Muscle of leg (tissue), 11 donors: ENCODE measurements around the gene SAG. TPM values are rescaled to one million over a fixed set of nuclear protein-coding genes. Genes with fewer than 3 reads are reported as not detected.

ENCODE experiments used
- DNase-seq: peaks from one replicate; pipeline ENCODE4 v3.0.0; 2013
- H3K27ac ChIP-seq: one replicate; pipeline ENCODE4 v1.5.1; 2013; ENCODE audit warnings: mild to moderate bottlenecking, low read length, control low read depth
- H3K27me3 ChIP-seq: one replicate; pipeline ENCODE4 v1.6.1; 2013; ENCODE audit warnings: low read length; ENCODE audit not compliant: control insufficient read depth, insufficient read depth
- H3K36me3 ChIP-seq: one replicate; pipeline ENCODE4 v1.6.1; 2013; ENCODE audit warnings: low read length; ENCODE audit not compliant: control insufficient read depth, insufficient read depth
- H3K4me1 ChIP-seq: one replicate; pipeline ENCODE4 v1.6.1; 2013; ENCODE audit warnings: low read length; ENCODE audit not compliant: control insufficient read depth, insufficient read depth
- H3K4me3 ChIP-seq: one replicate; pipeline ENCODE4 v1.5.1; 2013; ENCODE audit warnings: low read length, control low read depth
- H3K9me3 ChIP-seq: replicated peaks from 2 replicates; pipeline ENCODE4 v1.6.1; 2013; ENCODE audit warnings: low read depth, low read length; ENCODE audit not compliant: control insufficient read depth
- WGBS: methylation state at CpG from one replicate; pipeline ENCODE4 v1.1.5; 2013; ENCODE audit warnings: missing lambda C conversion rate; ENCODE audit not compliant: insufficient coverage; 5-methylcytosine and 5-hydroxymethylcytosine counted together
- polyA plus RNA-seq, 8 donors: library from polyadenylated mRNA; unstranded; fragments of 120-200 nt; gene quantifications; one replicate each; pipeline versions ENCODE4 v1.2.1 to v1.2.3, GENCODE V29; 2013; ENCODE audit warnings: inconsistent platforms in 1 of 8, low replicate concordance in 1 of 8; ENCODE audit not compliant: insufficient read length in 8 of 8, insufficient read depth in 1 of 8
- total RNA-seq: library from RNA; stranded (reverse); fragments of 120-200 nt; gene quantifications from one replicate; pipeline ENCODE4 v1.2.4, GENCODE V29; 2013

SAG gene
- total and polyA plus RNA-seq, 9 donors, result 0.04 to 0.39 (median 0.11) TPM; not detected in 1

DNA sequence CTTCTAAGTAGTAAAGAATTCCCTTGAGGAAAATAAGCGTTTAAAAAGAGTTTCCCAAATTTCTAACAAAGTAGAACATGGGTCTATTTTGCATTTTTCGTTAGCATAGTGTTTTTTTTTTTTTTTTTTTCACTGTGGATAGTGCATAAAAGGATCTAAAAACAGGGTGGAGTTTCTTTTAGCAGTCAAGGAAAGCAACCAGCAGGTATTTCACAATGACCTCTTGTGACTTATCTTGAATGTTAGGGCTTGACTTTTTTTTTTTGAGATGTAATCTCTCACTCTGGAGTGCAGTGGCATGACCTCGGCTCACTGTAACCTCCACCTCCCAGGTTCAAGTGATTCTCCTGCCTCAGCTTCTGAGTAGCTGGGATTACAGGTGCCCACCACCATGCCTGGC, 31.8 kb downstream of the SAG start:
- Histone ChIP-seq H3K27me3 (no peaks in the 10 kb centered on the region), H3K36me3 (no peaks in the 10 kb centered on the region), H3K4me1 (peaks cover under 1% of the 10 kb centered on the region), H3K9me3 (peaks cover 2% of the 10 kb centered on the region), H3K27ac (no peak overlapping the region), H3K4me3 (no peak overlapping the region)
- no peak for DNase-seq
- no CpG with 5 or more reads among the region's 3 CpGs for WGBS

DNA sequence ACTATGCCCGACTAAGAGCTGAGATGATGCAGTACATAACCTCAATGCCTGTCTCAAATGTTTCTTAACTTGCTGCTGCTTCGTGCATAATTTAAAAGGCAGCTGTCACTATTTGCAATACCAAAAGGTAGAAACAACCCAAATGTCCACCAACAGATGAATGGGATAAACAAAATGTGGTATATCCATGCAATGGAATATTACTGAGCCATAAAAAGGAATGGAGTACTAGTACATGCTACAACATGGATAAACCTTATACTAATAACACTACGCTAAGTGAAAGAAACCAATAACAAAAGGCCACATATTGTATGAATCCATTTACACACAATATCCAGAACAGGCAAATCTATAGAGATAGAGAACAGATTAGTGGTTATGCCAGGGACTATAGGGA, 33.7 kb downstream of the SAG start:
- Histone ChIP-seq H3K36me3 (no peaks in the 10 kb centered on the region), H3K4me3 (no peak overlapping the region), H3K27me3 (no peaks in the 10 kb centered on the region), H3K9me3 (peaks cover 2% of the 10 kb centered on the region), H3K4me1 (no peaks in the 10 kb centered on the region), H3K27ac (no peak overlapping the region)
- DNase-seq, result no peak
- WGBS, result no CpG with 5 or more reads among the region's 3 CpGs

DNA sequence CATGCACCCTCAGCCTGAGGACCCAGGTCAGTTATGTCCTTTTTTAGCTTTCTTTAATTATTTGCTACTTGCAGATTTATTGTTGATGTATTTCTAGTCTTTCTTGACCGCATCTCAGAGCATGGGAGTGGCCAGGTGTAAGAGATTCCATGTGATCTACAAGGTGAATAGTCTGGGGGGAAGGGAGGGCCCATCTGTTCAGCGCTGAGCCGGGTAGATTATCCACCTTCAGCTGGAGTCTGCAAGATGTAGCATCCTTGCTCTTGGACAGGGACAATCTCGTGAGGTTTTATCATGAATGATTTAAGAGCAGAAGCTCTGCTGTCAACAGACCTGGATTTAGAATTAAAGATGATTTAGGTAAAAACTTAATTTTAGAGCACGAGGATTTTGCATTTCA, 34.7 kb downstream of the SAG start:
- 63% methylated on average over 3 of the region's 5 CpGs for WGBS

DNA sequence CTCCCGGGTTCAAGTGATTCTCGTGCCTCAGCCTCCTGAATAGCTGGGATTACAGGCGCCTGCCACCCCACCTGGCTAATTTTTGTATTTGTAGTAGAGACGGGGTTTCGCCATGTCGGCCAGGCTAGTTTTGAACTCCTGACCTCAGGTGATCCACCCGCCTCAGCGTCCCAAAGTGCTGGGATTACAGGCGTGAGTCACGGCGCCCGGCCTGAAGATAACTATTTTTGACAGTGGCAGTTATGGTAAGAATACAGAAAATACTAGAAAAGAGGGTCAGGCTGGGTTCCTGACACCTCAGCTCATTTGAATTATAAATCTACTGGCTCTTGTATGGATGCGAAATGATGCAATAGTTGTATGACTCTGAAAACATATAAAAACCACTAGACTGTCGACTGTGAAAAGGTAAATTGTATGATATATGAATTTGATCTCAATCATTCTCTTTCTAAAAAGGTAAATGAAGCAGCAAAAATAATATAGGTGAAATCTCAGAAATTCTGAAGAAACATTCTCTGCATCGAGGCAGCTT, 35.6 kb downstream of the SAG start:
- Histone ChIP-seq H3K4me1 (peaks cover 2% of the 10 kb centered on the region), H3K36me3 (no peaks in the 10 kb centered on the region), H3K27me3 (peaks cover 5% of the 10 kb centered on the region), H3K27ac (no peak overlapping the region), H3K9me3 (peaks cover 2% of the 10 kb centered on the region), H3K4me3 (no peak overlapping the region)
- no peak for DNase-seq
- 80% methylated on average over 8 of the region's 15 CpGs for WGBS

More for the DNA sequence above, 34.7 kb downstream of the SAG start:
- H3K9me3 ChIP-seq, result peaks cover 2% of the 10 kb centered on the region
- H3K27me3 ChIP-seq, result no peaks in the 10 kb centered on the region
- no peaks in the 10 kb centered on the region for H3K36me3 ChIP-seq
- H3K27ac ChIP-seq, result no peak overlapping the region
- DNase-seq, result no peak
- no peak overlapping the region for H3K4me3 ChIP-seq
- no peaks in the 10 kb centered on the region for H3K4me1 ChIP-seq

DNA sequence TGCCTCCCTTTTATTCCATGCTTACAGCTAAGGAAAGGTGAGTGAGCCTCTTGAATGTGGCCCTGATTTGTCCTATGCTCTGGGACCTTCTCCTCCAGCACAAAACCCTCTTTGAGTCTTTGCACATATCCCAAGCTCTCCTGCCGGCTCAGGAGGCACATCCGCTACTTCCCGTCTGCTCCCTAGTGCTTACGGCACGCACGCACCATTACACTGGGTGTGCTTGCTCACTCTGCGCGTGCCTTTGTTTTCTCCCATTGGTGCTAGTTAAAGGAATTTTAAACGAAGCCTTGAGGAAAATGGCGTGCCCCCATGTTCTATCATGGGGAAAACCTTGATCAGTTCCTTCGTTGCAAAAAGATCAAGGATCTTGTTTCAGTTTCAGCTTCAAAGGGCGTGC, 38.8 kb downstream of the SAG start:
- Histone ChIP-seq H3K27ac (no peak overlapping the region), H3K4me1 (peaks cover 19% of the 10 kb centered on the region), H3K36me3 (no peaks in the 10 kb centered on the region), H3K27me3 (peaks cover 5% of the 10 kb centered on the region), H3K9me3 (no peaks in the 10 kb centered on the region), H3K4me3 (no peak overlapping the region)
- 89% methylated on average over 12 of the region's 12 CpGs for WGBS
- DNase-seq, result no peak

DNA sequence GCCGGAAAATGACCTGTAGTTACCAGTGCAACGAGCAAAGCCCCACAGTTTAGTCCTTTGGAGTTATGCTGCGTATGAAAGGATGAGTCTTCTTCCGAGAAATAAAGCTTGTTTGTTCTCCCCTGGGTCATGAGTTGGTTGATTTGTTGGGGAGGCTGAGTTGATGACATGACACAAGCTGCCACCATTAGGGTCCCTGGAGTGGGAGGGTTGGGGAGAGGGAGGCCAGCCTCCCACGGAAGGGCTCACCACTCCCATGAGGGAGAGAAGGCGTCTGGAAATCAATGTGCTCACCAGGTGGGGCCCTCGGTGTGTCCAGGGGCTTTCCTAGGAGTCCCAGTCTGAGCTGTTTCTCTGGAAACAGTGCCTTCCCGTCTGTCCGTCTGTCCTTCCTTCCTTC, 39.3 kb downstream of the SAG start:
- whole genome bisulfite sequencing, result 51% methylated on average over 9 of the region's 9 CpGs
- Histone ChIP-seq H3K4me1 (peaks cover 19% of the 10 kb centered on the region), H3K9me3 (no peaks in the 10 kb centered on the region), H3K36me3 (no peaks in the 10 kb centered on the region), H3K4me3 (no peak overlapping the region), H3K27me3 (peaks cover 5% of the 10 kb centered on the region), H3K27ac (no peak overlapping the region)
- no peak for DNase-seq

DNA sequence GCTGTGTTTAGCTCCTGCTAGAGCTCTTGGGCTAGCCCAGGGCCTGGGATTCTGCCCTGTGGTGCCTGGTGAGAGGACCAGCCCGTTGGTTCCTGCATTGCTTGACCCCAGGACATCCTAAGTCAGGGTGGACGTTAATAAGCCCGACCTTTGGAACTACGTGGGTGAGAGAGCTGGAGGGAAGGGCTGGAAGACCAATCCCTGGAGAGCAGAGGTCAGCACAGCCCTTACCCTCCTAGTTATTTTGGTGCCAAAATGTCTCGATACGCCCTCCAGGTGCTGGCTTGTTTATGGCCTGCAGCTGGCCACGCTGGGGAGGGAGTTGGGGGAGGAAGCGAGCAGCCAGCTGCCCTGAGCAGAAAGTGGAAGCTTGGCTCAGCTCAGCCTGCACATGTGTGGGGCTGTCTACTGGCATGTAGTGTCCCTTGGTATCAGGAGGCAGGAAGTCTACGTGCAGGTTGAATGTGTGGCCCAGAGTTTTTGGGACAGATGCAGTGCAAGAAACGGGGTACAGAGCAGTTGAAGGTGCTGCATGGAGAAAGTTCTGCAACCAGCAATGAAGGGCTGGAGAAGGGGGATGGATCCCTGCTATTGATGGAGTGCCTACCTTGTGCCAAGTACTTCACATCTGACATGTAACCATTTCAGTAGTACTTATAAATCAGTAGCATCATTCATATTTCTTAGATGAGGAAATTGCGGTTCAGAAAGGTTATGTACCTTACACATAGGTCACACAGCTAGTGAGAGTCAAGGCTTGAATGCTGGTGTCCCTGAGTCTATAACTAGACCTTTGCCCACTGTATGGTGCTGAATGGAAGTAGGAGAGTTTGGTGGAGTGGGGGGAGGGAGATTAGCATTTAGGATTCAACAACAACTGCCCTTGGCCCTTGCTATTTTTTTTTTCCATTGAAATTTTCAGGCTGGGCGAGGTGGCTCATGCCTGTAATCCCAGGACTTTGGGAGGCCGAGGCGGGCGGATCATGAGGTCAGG, 41.7 kb downstream of the SAG start:
- WGBS, result 26% methylated on average over 13 of the region's 15 CpGs
- Histone ChIP-seq H3K27ac (no peak overlapping the region), H3K36me3 (no peaks in the 10 kb centered on the region), H3K9me3 (no peaks in the 10 kb centered on the region), H3K4me3 (no peak overlapping the region), H3K27me3 (peaks cover 5% of the 10 kb centered on the region), H3K4me1 (peaks cover 30% of the 10 kb centered on the region)
- DNase-seq, result peak; percentile 86

DNA sequence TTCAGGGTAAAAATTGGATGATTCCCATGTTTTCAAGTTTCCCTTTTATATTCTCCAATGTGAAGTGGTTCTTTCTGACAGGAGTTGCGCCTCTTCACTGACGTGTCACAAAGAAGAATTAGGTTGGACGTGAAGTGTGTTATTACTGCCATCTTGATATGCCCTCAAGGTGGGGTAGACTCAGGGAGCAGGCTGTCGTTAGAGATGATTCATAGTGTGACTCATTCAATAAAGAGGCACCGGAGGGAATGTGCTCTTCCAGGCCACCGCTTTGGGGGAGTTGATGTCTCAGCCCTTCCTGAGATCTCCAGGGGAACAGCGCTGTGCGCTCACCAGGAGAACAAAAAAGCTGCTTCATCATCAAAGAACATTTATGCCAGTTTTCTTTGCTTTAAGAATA, 43.1 kb downstream of the SAG start:
- Histone ChIP-seq H3K27me3 (peaks cover 5% of the 10 kb centered on the region), H3K9me3 (no peaks in the 10 kb centered on the region), H3K36me3 (no peaks in the 10 kb centered on the region), H3K4me3 (no peak overlapping the region), H3K4me1 (peaks cover 37% of the 10 kb centered on the region), H3K27ac (no peak overlapping the region)
- WGBS, result 50% methylated on average over 3 of the region's 8 CpGs
- no peak for DNase-seq

DNA sequence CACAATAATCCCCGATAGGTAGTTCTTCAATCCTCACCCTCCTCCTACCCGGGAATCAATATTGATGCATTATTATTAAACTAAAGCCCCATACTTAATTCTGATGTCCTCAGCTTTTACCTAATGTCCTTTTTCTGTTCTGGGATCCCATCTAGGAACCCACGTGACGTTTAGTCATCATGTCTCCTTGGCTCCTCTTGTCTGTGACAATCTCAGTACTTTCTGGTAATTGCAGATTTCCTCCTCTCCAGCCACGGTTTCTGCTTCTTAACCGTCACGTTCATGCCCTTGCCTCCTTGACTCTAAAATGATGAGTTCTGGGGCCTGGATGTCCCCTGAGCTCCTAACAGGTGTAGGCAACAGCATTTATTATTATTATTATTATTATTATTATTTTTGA, 43.8 kb downstream of the SAG start:
- 79% methylated on average over 4 of the region's 7 CpGs for WGBS
- Histone ChIP-seq H3K9me3 (no peaks in the 10 kb centered on the region), H3K27ac (no peak overlapping the region), H3K27me3 (peaks cover 5% of the 10 kb centered on the region), H3K36me3 (no peaks in the 10 kb centered on the region), H3K4me1 (peaks cover 43% of the 10 kb centered on the region), H3K4me3 (no peak overlapping the region)
- DNase-seq, result no peak

DNA sequence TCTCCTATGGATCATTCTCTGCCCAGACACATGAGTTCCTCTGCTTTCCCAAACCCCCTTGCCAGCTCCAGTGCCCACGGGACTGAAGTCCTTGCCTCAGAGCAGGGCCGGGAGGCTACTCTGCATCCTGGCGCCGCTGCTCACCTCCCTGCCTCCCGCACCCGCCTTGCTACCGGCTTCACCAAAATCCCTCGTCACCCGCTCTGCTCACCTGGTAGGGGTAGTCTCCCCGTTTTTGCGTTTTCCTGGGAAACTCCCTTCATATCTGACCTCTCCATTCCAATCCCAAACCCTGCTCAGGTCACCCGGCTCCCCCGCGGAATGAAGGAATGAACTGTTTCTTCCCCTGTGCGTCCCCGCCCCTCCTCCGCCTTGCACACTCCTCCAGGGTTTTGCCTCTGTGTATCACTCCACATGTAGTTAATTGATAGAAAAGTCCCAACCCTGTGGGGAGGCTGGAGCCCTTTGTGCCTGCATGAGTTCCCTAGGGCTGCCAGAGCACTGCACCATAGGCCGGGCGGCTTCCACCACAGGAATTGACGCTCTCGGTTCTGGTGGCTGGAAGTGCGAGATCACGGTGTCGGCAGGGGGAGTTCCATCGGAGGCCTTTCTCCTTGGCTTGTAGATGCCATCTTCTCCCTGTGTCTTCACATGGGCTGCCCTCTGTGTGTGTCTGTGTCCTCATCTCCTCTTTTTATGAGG, 44.7 kb downstream of the SAG start:
- Histone ChIP-seq H3K27me3 (peaks cover 5% of the 10 kb centered on the region), H3K36me3 (peaks cover 2% of the 10 kb centered on the region), H3K9me3 (no peaks in the 10 kb centered on the region), H3K4me3 (no peak overlapping the region), H3K4me1 (peaks cover 46% of the 10 kb centered on the region), H3K27ac (no peak overlapping the region)
- 98% methylated on average over 17 of the region's 25 CpGs for WGBS
- no peak for DNase-seq
